GM19467 (cell line): ENCODE measurements around the gene TAMM41.
"Not testable (repeated sequence)": the region's sequence is repeated elsewhere in the genome, so short reads cannot be mapped to it uniquely, and the experiment has no call there.

Source experiments
- ATAC-seq: cut with Tn5 transposase; IDR thresholded peaks from one replicate; pipeline ENCODE4 v1.9.1; 2021; ENCODE audit warnings: mild to moderate bottlenecking, moderate library complexity; ENCODE audit not compliant: unreplicated experiment

TAMM41 gene

DNA sequence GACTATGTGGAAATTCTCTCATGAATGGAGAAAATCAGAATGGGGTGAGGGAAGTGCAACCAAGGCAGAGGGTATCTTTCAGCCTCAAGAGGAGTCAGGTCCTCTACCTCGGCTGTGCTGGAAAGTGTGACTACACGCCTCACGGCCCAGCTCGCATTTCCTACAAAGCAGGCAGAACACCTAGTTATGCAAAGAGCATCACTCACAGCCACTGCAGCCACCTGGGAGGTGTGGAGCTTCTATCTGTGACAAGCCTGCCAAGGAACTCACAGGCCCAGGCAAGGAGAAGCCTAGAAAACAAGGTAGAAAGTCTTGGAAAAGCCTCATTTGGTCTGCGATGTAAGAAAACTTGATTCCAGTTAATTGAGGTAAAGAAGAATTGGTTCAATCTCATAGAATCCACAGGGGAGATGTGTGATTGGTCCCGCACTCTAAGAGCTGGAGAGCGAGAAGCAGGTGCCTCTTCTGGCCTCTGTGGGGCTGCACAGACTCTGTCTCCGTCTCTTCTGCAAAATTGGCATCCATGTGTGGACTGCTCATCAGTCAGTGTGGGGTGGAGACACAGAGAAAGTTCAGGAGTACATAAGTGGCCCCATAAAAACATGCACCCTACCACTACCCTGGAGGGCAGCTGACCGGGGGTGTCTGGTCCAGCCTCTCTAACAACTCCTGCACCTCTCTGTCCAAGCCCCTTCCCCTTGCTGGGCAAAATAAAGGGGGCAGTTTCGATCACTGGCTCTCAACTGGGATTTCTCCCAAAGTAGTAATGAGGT, 76.8 kb downstream of the TAMM41 start:
- no peak for ATAC-seq

DNA sequence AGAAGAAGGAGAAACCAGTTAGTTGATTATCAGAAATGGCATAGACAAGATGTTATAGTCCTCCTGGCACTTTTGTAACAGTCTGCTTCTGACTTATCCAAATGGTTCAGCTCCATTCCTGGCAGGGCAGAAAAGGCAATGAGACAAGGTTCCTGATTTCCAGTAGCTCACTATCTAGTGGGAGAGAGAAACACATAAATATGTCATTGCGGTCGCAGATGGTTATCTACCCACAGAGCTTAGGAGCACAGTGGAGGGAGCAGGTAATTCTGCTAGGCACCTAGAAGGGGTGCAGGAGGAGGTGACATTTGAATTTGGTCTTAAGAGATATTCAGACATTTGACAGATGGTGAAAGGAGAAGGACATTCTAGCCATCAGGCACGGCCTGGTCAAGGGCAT, 78.1 kb downstream of the TAMM41 start:
- no peak for ATAC-seq

DNA sequence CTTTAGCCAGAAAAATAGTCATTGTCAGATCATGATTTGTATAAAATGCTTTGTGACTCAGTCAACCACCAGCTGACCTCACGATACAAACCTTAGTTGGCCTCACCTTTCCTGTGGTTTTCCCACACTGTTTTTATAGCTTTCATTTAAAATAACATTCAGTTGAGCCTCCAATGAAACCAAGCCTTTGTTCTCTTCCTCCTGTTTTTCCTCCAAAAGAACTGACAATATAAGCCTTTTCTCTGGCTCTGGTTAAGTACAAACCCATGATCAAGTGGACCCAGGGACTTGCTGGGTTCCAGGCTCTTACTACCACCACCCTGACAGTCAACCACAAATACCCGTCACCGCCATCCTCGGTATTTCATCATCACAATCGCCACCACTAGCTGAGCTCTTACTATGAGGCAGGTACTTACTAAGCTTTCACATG, 81.7 kb downstream of the TAMM41 start:
- ATAC-seq = no peak

DNA sequence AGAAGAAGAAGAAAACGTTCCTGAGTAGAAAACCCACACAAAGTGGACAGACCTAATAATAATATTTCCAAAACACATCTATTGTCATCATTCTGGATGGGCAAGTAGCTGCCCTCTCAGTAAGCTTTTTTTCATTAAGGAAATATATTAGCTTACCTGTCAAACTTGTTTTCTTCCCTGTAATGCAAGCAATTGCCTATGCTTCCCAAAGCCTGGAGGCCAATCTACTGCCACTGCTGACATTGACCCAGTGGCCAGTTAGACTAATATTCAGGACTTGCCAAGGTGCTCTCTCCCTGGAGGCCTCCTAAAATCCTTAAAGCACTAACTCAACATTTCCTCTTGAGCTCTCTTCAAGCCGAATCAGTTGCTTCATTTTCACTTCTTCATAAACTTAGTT, 86.7 kb downstream of the TAMM41 start:
- ATAC-seq = no peak

DNA sequence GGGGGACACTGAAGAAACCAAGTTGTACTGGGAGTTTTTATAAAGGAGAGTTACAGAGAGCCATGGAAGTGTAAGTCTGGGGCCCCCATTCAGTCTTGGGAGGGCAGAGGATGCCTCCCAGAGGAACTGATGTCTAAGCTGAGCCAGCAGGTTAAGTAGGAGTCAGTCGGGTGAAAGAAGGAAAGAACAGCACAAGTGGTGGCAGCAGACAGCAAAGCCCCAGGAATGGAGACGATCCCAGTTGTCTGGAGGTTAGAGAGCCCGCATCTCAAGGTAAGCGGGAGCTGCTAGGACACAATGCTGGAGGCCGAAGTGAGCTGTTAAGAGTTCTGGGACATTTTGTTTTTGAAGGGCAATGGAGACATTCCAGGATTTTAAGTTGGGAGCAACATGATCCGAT, 88.8 kb downstream of the TAMM41 start:
- no peak for ATAC-seq

DNA sequence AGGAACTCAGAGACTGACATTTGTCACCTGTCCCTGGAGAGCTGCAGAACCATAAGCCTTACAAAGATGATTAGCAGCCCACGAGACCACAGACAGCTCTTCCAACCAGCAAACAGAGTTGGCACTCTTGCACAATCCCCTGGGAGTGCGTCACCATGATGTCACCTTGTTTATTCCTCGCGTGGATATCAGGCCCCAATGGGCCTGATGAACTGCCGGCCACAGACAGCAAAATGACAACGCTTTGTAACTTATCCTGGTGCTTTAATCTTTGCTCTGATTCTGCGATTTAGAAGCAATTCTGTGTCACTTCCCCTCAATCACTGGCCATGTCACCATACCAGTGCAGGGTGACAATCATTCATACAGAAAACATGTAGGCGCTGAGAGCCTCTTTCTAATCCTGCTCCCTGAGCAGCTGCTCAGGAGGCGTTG, 89.2 kb downstream of the TAMM41 start:
- ATAC-seq = no peak

DNA sequence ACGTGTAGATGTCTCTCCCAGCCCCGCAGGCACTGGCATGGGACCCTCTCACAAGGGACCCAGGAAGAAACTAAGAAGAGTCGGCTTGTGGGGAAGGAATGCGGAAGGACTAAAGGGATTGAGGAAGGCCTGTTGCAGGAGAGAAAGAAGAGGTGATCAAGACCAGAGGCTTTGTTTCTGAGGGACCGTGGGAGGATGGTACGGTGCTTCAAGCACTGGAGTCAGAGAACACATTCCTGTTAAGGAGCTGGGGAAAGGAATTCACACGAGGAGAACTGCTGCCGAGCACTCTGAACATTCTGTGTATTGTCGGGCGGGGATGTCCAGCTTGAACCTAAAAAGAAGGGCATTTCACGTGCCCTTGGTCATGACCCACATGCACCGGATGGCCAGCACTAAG, 91.4 kb downstream of the TAMM41 start:
- no peak for ATAC-seq

DNA sequence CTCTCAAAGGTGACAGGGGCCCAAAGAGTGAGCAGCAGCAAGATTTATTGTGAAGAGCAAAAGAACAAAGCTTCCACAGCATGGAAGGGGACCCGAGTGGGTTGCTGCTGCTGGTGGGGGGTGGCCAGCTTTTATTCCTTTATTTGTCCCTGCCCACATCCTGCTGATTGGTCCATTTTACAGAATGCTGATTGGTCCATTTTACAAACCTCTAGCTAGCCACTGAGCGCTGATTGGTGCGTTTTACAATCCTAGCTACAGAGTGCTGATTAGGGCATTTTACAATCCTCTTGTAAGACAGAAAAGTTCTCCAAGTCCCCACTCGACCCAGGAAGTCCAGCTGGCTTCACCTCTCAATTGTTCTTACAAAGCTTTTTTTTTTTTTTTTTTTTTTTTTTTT, 94.4 kb downstream of the TAMM41 start:
- ATAC-seq = not testable (repeated sequence)

DNA sequence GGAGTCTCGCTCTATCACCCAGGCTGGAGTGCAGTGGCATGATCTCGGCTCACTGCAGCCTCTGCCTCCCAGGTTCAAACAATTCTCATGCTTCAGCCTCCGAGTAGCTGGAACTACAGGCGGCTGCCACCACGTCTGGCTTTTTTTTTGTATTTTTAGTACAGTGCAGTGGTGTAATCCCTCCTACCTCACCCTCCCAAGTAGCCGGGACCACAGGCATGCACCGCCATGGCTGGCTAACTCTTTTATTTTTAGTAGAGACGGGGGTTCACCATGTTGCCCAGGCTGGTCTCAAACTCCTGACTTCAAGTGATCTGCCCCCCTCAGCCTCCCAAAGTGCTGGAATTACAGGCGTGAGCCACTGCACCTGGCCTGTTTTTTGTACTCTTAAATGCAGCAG, 98.4 kb downstream of the TAMM41 start:
- ATAC-seq = not testable (repeated sequence)
